SKM-1 (cell line): ENCODE data around the gene FXYD6.

Experiments used
- DNase-seq: peaks from one replicate; lab custom pipeline; 2025; ENCODE audit not compliant: unreplicated experiment; lab: John Stamatoyannopoulos, UW

Gene FXYD6

DNA sequence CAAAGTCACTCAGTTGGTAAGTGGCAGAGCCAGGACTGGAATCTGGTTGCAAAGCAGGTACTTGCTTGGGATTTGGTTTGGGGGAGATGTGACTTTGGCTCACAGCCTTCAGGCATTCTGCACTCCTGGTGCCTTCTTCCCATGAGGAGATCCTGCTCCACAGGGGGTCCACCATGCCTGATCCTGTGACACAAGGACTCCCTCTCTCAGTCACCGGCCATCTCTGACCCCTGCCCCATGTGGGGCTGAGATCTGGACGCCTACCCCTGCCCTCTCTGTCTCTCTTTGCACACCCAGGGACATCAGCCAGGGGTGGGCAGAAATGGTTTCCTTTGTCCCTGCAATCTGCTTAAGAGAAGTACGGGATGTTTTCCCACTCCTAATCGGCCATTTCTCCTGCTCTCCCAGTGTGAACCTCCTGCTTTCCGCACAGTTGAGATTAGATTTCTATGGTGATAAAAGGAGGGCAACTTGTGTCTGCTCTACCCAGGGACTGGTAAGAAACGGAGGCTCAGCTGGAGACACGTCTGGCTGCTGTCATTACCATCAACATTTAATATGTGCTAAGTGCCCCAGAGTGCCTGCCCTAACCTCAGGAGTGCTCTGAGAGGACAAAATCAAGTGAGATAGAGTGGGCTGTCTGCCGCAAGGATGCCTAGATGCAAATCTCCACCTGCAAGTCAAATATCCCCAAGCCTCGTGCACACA, 11.1 kb upstream of the FXYD6 start:
- DNase-seq, result no peak

DNA sequence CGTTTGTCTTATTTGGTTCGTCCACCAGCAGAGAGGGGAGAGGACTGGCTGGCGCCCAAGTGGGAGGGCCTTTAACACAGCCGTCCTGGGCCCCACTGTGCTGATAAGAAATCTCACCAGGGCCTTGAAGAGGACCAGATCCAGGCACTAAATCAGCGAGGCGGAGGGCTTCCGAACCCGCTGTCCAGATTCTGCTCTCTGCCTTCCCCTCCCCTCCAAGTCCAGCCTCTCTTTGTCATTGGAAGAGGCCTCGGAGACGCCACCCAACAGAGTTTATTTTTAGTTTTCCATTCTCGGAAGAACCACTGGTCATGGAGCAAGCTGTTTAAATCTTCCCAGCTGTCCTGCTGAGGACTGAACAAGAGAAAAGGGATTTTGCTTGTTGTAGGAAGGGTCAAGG, 9.3 kb upstream of the FXYD6 start:
- DNase-seq, result no peak

DNA sequence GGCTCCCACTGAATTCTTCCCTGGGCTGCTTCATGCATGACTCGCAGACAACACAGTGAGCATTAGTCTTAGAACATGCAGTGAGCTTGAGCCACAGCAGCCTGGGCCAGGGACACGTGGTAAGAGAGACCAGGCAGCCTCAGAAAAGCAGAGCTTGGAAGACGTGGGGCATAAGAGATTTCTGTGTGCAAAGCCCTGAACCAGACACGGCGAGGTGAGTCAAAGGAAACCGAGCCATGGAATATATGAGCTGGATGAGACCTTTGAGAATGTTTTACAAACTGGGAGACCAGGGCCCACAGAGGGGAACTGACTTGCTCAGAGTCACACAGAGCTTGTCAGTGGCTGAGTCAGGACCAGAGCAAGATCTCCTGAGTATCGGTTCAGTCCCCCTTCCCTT, 8.5 kb upstream of the FXYD6 start:
- no peak for DNase-seq

DNA sequence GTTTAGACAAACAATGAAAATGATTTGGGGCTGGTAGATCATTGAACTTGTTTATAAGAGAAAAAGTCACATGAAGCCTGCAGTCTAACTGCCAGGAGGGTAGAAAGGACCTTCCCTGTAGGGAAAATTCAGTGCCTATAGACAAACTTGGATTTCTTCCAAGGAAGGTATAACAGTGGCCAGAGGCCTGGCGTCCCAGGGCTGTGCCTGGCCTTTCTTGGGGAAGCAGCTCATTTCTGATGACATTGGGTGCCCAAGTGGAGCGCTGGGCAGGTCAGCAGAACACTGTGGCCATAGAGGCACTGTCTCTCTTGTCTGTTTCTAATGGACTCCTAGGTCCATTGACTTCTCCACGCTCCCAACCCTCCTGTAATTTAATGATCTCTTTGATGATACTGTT, 6.6 kb upstream of the FXYD6 start:
- DNase-seq, result no peak

DNA sequence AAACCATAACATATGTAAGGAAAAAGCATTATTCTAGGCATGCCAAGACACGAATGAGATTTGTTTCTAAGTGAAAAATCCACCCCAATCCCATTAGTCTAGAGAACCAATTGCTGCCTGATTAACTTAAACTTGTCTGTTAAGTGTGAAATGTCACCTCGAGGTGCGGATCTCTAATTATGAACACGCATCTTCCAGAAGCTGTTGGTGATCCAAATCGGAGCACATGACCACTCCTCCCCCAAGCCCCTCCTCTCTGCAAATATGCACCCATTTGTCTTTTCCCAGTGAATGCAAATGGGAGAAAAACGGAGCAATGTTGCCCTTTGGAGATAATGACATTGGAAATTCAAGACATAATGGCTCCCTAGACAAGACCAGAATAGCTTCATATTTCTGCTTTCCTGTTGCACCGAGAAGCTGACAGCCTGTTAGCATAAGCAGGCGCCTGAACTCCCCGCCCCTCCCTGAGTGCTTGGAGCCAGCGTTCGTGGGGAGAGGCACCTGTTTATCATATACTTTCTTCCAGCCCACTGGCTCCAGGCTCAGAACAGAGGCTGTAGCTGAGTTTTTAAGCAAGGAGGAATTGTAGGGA, 6.0 kb upstream of the FXYD6 start:
- DNase-seq, result no peak

DNA sequence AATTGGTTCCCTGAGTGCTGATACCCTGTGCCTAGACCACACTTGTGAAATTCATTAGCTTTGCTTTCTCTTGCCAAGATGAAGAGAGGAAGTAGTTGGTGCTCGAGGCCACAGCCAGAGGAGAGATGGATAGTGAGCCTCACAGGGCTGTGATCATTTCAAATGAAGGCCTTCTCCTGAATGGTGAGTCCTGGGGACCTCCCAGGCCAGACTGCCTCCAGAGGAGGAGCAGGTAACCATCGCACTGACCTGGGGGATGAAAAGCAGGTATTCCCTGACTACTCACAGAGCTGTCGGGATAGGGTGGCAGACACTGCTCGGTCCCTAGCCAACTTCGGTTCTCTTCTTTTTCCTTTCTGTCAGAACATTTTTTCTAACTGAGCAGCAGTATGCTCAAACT, 4.8 kb upstream of the FXYD6 start:
- peak; percentile 5 for DNase-seq

DNA sequence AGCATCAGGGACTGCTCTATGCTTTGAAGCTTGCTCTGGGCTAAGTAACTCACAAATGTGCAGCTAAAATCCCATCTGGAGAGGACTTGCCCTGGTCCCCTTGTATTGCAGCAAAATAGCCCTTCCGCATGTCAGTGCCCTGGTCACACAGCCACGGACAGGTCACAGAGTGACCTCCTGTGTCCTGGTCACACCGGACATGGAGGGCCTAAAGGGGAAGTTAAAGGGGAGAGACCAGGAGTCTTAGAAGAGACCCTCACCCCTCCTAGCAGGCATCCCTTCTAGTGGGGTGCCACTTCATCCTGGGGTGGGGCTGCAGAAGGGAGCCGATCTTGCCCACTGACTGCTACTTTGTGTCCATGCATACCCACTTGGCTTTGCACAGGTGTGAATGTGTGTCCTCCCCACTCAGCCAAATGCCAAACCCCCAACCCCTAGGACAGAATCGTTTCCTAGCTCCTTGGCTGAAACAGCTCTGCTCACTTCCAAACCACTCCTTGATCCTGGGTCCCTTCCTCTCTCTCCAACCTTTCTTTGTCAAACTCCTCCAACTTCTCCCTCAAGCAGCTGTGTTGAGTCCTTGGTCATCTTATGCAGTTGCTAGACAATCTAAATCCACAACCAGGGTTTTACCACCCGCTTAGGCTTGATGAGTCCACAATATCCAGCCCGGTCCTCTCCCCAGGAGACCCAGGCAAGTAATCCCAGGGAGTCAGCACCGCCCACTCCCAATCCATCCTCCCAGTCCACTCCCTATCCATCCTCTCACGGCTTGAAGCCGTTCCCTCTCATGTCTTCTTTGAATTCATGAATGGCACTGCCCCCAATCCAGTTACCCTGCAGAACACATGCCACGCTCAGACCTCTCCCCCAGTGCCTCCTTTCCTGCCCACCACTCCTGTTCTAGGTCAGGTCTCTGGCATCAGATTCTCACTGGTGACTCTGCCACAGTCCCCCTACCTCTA, 3.3 kb upstream of the FXYD6 start:
- DNase-seq, result no peak

DNA sequence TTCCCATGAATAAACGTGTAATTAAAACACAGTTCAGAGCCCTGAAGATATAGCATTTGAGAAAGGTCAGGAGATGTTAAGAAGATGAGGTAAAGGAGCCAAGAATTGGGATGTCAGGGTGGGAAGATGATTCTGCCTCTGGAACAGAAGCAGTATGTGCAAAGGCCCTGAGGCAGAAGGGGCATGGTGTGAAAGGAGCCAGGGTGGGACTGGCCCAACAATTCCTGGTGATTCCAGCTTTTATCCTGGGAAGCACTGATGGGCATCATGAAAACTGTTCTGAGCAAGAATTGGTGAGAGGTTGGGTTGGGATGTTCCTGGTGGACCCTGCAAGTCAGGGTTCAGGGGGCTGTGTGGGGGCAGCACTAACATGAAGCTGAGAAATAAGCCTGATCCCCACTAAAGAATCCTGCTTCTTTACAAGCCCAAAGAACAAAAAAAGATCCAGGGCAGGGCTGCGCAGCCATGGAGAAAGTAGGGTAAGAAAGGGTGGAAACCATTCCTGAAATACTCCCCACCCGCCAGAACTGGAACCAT, 2.5 kb upstream of the FXYD6 start:
- DNase-seq, result no peak

DNA sequence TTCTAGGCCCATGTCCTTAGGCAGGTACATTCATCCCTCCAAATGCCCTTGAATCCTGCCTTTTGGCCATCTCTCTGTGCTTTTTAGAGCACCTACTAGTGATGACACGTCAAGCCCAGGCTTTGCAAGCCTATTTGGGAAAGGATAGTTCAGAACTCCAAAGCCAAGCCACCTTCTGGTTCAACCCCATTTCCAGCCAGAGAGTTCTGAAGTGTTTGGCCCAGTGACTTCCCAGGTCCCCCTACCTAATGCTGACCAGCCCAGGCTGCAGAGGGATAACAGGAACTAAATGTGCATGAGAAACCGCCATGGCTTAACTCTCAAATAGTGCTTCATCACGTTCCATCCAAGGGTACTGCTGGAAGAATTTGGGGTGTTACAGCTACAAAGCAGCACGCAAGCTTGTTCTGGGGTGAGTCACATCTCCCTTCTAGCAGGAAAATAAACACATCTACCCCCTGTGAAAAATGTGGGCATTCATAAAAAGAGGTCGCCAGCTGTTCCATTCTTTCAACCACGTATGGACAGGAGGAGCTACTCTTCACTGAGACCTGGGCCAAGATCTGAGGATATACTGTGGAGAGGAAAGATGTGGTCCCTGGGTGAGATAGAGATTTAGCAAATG, 2.0 kb upstream of the FXYD6 start:
- DNase-seq, result no peak

DNA sequence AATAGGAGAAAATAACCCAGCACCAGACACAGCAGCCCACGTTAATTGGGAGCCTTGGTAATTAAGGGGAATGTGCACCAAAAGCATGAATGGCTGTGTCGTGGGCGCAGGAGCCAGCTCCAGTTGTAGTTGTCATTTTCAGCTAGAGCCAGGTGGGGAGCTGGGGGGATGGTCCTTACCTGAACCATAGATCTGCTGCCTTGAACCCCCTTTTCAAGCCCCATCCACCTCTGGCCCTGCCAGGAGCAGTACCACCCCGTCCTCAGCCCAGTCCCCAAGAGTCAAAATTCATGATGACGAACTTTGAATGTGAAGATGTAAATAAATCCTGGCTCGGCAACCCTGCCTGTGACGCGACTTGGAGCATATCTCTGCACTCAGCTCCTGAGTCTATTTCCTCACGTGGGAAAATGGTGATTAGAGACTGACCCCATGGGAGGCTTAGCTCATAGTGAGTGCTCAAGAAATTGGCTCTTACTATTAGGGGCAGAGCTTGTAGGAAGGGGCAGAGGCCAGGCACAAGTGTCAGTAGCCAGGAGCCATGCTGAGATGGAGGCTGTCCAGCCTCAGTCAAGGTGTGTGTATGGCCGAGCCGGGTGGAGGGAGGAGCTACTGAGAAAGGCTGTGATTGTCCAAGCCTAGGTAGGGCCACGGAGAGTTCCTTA, 794 bp upstream of the FXYD6 start:
- no peak for DNase-seq

DNA sequence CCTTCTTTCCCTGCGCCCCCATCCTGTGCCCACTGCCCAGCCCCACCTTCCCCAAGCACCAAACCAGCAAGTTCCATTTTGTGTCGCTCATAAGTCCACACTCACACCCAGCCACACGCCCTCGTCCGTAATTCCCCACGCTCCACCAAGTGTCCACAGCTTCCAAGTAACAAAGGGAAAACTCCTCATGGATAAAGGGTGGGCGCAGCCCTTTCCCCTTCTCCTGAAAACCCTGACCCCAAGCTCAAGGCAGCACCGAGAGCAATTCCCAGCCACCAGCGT, 458 bp downstream of the FXYD6 start:
- DNase-seq, result no peak

DNA sequence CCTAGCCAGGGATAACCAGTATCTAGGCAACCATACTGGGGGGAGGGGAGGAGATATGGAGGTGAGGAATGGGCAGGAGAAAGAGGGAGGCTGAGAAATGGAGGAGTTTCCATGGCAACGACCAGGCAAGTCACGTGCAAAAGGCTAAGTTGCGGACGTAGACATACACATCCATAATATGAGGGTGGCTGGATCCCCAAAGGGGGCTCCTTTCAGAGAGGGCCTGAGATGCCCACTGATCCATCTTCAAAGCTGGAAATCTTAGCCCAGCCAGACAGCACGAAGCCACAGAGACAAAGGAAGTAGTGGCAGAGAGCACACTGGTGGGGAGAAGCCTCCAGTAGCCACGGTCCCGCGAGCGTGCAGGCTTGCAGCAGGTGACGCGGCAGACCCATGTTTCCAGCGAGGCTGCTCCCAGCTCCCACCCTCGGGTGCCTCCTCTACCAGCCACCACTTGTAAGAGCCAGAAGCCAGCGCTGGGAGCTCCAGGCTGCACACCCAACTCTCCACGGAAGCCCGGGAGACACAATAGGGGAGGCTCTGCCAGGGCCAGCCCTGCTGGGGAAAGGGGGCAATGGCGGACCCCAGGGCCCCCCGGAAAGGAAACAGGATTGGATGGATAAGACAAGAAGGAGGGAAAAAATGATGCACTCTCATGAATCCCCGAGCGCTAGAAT, 938 bp downstream of the FXYD6 start:
- DNase-seq, result no peak

DNA sequence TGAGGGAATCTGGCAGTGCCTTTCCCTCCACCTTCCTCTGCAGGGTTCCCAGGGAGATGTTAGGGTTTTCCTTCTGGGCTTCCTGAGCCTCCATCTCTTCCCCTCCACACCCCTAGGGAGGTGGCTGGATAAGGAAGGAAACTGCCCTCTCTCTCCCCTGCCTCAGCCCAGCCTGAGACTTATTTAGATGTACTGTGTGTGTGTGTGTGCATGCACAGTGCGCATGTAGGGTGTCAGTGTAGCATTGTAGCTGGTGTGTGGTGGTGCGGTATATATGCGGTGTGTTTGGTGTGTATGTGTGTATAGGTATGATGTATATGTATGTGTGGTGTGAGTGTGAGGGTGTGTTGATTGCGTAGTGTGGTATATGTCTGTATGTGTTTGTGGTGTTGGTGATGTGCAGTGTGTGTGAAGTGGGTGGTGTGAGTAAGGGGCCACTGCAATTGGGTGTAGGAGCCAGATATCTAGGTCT, 1.5 kb downstream of the FXYD6 start:
- DNase-seq, result no peak

DNA sequence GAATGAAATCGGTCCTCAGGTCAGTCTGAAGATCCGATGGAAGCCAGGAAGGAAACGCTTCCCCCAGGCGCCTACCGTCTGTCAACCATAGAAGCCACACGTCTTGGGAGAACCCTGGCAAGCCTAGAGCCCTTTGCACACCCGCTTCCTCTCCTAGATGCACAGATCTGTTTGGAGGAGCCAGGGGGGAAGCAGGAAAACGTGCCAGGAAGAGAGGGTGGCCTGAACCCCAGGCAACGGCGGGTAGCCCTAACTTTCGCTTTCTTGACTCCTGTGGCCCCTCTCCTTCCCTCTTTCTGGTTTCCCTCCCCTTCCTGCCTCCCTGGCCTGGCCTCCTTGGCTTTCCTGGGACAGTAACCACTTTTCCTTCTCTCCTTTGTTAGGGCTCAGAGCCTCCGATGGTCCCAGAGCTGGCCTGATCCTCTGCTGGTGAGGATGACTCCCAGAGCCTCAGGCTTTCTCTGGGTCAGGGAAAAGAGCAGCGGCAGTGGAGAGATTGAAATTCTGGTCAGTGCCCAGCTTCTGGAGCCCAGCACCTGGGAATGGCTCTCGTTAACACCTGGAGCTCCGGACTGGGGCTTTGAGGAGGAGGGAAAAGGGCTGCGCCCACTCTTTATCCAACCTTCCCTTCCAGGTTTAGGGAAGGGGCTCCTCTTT, 2.1 kb downstream of the FXYD6 start:
- DNase-seq, result no peak

DNA sequence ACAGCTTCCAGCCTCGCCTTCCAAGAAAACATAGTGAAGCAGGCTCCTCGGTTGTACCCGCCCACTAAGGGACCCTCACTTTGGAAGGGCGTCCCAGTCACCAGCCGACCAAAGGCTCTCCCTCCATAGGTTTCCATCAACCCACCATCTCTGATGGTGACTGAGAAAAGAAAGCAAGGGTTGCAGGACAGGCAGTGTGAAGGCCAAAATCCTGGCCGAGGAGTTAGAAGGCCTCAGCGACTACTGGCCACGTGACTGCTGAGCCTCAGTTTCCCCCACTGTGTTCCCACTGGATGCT, 2.7 kb downstream of the FXYD6 start:
- DNase-seq, result no peak

DNA sequence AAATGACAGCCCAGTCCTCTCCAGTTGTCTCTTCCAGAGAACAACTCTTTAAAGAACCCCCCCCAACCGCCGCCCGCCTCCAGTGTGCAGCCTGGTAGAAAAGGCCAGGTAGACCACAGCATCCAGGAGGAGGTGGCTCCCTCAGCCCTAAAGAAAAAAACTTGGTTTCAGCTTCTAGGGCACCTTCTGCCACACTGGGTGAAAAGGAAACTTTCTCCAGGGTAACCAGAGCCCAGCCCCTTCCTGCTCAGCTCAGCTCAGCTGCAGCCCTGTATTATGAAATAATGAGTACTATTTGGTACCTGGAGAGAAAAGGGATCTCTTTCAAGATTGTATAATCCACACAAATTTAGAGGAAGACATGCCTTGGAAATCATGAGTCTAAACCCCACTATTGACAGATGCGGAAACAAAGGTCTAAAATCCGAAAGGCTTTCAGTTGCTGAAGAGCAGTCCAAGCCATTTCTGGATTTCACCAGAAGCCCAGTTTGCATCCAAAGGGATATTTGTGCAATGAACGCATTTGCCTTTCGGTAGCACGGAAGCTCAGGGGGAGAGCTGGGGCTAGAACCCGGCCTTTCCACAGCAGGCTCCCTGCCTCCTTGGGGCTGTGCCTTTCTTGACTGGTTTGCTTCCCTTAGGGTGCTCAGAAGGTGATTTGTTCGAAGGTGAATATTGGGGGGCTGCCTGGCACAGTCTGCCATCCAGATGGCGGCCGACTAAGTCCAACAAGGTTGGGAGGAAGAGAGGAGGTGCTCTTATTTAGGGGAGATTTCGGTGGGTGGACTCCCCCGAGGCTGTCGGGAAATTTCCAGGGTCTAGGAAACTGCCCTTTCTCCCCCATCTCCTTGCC, 3.3 kb downstream of the FXYD6 start:
- no peak for DNase-seq

DNA sequence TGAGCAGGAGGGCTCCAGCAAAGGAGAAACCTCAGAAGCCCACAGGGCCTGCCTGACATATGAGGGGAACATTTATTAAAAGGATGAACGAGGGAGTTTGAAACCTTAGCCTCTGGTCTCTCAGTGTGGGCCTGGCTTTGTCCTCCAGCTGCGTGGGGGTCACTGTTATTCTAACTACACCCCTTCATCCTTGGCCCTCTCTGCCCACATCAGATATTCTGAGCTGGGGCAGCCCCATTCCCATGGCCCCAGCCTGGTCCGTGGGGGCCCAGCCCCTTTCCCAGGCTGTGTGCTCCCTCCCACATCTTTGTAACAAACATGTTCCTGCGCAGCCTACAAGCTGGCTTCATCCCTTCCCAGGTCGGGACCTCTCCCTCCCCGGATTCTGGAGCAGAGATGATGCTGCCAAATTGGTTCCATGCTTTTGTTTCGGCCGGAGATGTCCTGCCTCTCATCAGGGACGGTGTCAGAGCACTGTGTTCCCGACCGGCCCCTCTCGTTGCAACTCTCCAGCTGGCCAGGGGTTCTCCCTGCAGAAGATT, 4.0 kb downstream of the FXYD6 start:
- no peak for DNase-seq

DNA sequence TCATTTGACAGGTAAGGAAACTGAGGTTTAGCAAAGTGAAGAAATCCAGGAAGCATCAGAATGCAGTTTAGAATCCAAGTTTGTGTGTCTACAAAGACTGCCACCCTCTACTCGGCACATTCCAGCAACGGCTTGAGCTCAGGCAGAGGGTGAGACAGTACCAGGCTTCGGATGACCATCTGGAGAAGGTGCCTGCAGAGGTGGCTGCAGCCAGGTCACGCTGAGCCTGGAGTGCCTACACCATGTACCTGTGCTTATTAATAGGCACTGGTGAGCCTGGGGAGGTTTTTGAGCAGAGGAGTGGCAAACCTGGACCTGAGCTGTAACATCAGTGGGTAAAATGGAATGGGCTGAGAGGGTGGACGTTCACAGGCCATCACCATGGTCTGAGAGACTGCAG, 4.7 kb downstream of the FXYD6 start:
- DNase-seq, result no peak

DNA sequence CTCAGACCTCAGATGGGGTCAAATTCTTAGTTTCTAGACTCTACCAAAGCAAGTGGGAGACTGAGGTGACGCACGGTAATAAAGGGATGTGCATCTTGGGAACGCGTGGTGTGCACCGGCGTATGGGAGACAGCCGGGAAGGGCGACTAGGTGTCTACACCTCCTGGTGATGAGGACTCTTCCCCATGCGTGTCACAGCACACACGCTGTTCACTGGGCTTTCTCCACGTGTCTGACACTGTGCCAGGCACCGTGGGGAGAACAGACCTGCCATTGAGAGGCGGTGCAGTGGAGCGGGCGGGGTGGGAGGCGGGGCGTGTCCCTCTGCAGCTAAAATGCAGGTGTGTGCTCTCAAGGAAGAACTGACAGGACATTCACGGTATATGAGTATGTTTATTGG, 5.3 kb downstream of the FXYD6 start:
- no peak for DNase-seq
